GM19035 (cell line): ENCODE data around the gene QRFP.

Experiments used
- ATAC-seq: cut with Tn5 transposase; IDR thresholded peaks from one replicate; pipeline ENCODE4 v1.9.1; 2021; ENCODE audit not compliant: unreplicated experiment

The QRFP gene

DNA sequence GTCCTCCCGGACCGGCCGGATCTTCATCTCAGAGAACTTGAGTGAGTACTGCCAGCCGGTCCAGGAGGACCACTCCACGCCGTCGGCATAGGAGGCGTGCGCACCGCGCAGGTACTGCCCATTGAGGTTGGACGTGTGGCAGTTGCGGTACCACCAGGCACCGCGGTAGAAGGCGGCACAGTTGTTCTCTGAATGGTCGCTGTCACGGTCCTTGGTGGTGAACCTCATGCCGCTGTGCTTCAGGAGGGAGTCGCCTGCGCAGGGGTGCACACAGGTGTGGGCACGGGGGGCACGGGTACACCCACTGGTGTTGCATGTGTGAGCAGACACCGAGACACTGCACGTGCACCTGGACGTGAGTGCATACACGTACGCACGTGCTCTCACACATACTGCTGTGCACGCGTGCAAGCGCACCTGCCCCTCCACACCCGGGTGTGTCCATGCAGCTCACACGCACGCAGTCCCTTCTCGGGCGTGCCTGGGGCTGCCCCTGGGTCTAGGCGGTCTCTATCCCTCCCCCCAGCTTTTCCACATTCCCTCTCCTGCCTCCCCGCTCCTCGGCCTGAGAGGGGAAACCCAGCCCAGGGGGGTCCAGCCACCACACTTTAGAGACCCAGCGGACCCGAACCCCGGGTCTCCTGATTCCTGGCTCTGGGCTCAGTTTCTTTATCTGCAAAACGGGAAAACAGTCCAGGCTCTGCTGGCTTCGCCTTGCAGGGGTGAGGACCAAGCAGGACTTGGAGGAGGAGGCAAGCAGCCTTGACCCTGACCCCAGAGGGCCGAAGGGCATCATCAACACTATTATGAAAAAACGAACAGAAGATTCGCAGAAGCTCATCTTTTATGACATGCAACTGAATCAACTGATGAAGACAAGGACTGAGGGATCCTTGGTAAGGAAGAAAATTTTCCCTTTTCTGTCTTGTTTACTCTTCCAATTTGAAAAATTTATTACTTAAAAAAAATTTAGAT is 7.7 kb upstream of the QRFP start:
- no peak for ATAC-seq

DNA sequence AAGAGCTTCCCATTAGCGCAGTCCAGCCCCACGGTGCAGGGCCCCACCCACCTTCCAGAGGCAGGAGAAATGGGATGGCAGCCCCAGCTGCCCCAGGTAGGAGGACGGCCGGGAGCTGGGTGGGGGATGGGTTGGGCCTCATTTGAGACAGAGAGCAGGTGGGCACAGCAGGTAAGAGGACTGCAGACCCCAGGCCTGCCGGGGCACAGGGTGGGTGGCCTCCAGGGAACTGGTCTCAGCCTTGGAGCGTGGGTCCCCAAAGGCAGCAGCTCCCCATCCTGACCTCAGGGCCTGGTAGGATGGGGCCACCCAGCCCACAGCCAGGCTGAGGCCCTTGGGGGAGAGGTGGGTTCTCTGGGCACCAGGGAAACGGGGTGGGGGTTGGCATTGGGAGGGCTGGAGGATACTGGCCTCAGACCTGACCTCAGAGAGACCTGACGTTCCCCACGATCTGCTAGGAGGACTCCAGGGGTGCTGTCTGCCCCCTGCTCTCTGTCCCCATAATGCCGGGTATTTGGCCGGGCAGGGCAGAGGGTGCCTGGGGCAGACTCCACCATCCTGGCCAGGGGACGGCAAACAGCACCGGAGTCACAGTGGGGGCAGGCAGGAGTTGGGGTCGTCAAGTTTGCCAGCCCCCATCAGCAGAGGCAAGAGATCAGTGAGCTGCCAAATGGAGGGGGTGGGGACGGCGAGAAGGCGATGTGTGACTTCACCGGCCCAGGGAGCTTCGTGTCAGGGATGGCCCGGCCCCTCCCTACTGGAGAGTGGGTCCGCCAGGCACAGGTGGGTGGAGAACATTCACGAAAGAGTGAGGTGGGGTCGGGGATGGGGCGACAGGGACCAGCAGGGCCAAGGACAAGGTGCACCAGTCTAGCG is 6.8 kb upstream of the QRFP start:
- ATAC-seq = no peak

DNA sequence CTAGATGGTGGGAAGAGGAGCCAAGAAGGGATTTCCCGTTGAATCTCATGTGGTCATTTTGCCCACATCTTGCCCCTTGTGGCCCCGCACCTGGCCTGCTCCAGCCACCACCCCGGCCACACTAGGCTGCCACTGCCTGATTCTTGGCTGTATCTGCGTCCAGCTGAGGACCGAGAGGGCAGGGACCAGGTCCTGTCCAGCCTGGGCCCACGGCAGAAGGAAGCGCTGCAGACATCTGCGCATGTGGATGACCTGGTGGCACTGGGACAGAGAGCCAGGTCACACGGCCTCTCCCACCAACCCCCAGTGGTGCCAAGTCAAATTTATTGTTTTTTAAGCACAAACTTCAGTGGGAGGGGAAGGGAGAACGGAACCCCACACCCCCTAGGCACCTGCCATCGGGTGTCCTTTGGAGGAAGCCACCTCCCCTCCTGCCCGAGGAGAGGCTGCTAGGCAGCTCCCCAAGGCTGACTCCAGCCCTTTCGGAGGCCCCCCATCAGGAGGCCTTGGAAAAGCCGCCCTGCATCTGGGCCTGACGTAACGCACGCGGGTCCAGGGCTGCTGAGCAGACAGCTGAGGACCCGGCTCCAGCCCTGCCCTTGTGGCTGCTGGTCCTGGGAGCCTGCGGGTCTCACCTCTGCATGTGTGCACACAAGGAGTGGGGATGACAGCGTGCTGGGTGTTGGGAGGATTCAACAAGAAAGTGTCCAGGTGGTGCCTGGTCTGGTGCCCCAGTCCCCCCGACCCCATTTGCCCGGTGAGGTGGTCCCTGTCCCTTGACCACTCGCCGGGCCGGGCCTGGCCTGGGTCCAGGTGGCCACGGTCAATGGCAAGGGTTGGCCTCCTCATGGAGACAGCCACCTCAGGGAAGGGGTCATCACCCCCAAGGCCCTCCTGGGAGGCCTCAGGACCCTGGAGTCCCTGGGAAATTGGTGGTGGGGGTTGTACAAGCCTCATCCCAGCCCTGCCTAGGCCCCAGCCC is 5.9 kb upstream of the QRFP start:
- ATAC-seq = no peak

DNA sequence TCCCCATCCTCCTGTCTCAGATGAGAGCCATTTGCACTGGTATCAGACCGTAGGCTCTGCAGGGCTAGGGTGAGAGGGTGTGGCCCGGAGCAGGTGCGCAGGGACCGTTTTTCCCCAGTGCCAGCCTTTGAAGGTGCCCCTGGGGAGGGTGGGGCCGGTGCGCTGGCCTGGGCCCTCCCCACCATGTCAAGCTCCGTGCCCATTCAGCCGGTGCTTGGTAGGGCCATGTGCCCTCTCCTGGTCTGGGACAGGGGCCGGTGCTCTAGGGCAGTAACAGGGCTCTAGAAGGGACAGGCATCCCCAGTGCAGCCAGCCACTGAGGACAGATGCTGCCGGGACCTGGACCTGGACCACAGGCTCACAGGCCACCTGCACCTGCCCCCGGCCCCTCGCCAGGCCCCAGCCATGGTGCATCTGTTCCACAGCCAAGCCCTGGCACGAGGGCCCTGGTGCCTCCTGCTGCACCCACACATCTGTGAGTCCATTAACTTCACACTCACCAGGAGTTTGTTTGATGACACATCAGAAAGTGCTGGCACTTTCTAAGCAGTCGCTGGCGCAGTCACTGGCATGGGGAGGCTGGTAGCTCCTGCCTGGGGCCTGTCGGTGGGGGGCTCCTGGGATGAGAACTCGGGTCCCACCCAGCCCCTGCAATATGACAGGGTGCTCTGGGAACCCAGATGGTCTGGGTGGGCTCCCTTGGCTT is 5.0 kb upstream of the QRFP start:
- ATAC-seq = no peak

DNA sequence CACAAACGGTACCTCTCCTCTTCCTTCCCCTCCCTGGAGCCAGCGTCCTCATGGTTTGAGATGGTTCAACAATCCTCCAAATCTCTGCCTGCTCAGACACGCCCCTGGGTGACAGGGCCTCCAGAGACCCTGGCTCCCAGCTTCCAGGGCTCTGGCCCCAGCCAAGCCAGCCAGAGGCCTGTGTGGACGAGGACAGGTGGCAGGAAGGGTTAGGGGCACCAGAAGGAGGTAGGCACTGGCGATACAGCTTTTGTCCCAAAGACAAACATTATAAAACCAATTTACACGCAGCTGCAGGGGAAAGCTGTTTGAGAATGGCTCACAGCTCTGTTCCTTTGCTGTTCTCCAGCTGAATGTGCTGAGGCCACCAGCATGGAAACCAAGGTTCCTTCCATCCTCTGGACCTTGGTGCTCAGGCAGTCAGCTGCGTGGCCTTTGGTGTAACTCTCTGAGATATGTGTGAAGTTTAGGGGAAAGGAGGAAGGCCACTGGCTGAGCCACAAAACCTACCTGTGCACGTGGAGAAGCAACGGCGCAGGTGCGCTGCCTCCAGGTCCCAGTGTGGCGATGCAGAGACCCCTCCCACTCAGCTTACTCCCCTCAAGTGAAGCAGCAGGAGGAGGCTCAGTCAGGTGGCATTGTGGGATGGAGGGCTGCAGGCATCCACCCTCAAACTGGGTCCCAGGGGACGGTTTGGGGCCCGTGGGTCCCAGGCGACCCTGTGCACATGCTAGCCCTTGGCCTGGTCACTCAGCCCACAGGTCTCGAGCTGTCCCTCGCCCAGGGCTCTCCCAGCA is 4.3 kb upstream of the QRFP start:
- no peak for ATAC-seq

DNA sequence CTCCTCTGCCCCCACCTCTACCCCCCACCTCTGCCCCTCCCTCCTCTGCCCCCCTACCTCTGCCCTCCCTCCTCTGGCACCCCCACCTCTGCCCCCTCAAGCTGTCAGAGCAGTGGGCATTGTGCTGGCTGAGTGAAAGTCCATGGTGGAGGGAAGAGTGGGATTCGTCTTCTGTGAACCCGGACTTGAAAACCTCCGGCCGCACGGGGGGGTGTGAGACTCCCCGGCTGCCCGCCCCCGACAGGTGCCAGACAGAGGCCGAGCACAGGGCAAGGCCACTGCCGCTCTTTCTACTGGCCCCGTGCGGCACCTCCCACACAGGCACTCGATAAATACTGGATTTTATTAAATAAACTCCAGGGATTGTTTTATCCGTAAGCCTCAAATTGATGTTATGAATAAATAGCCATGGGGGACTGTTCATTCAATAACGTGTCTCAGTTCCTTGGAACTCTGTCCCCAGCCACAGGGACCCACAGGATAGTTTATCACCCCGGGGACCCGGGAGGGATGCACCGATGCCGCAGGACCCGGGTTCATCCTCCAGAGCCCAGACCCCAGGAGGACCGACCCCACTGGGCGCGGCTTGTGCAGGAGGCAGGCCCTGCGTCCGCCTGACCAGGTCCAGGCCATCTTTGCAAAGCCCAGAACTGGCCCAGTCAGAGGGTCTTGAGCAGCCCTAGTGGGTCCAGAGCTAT is 2.6 kb upstream of the QRFP start:
- ATAC-seq = no peak

DNA sequence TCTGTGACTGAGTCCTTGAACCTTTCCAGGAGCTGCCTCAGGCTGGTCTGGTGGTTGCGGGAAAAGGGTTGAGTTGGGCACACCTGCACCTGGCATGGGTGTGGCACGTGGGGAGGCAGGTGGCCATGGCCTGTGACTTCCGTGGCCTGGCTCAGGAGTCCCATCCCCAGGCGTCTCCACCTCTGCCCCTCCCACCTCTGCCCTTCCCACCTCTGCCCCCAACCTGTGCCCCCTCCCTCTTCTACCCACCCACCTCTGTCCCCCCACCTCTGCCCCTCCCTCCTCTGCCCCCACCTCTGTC is 1.9 kb upstream of the QRFP start:
- no peak for ATAC-seq

DNA sequence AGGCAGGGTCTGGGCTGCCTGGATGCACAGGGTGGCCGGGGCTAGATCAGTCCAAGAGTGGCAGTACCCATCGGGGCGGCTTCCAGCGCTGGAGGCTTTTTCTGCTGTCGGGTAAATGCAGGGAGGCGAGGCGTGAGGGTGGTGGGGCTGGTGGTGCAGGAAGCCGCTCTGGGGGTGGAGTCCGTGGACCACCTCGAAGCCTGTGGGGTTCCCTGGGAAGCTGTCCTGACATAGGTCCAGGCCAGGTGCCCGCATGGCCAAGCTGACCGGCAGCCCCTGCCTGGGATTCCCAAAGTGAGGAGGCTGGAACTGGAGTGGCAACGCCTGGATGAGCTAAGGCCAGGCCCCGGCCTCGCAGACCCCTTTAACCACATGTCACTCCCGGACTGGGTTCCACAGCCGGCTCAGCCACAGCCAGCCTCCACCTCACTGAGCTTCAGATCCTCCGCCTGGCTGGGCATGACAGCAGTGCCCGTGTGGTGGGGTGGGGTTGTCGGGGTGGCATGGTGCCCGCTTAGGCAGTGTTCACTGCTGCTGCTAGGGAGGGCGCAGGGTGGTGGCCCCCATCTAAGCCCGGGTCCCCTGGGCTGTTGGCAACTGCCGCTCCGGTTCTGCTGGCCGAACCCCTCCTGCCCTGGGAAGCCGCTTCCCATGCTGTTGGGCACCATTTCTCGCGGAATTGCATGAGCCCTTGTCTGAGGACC is 1.4 kb upstream of the QRFP start:
- ATAC-seq = no peak

DNA sequence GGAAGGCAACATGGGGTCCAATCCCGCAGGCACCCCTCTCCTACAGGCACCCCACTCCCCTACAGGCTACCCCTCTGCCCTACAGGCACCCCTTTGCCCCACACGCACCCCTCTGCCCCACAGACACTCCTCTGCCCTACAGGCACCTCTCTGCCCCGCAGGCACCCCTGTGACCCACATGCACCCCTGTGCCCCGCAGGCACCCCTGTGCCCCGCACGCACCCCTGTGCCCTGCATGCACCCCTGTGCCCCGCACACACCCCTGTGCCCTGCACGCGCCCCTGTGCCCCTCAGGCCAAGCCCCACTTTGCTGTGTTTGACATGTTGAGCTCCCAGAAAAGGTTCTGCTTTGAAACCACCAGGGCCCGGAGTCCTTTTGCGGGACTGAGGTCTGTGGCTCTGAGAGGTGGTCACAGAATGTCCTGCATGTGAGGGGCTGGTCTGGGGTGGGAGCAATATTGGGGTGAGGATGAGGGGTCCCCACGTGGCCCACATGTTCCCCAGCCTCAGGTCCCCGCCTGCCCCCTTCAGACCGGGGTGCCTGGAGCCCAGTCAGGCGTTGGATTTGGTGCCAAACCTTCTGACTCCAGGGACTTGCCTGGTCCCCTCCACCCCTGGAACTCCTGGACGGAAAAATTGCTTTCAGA is 616 bp upstream of the QRFP start:
- no peak for ATAC-seq

DNA sequence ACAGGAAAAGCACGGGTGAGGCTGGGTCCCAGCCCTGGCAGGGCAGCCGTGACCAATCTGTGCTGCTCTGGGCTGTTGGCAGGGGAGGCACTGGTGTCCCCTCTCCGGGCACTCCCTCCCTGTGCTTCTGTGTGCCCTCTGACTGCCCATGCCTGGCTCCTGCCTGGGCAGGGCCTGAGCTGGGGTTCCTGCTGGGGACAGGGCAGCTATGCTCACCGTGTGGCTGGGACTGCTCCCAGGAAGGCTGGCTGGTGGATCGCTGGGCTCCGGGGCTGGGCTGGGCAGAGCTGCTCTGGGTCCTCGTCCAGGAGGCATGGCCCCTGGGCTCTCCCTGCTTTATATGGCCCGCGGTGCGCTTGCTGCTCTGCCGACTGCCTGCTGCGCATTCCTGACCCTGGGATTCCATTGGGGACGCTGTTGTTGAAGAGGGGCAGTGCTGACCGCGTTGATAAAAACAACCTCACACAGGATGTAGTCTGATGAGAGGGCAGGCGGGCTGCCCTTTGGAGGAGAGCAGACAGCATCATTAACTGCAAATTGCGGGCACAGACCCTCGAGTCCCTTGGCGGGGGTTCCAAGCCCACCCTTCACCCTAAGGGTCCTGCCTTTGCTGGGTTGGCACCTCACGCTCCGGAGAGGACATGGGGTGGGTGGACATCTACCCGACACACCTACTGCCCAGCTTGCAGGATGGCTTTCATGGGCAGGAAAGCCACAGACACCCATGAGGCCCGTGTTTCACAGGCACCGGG is 955 bp downstream of the QRFP start:
- no peak for ATAC-seq

DNA sequence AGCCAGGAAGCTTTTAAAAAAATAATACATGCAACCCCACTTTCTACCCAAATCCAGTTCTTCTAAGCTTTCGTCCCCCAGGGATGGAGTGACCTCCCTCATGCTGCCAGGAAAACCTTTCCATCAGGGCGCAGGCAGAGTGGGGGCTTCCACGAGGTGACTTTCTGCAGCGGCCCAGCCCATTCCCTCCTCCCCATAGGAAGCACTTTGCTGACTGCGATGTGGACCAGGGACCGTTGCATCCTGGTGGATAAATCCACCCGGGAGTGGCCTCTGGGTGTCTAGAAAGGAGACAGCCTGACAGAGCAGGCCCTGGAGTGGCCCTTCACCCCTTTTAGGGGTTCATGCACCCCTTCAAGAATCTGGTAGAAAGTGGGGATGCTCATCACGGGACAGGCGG is 1.6 kb downstream of the QRFP start:
- no peak for ATAC-seq

DNA sequence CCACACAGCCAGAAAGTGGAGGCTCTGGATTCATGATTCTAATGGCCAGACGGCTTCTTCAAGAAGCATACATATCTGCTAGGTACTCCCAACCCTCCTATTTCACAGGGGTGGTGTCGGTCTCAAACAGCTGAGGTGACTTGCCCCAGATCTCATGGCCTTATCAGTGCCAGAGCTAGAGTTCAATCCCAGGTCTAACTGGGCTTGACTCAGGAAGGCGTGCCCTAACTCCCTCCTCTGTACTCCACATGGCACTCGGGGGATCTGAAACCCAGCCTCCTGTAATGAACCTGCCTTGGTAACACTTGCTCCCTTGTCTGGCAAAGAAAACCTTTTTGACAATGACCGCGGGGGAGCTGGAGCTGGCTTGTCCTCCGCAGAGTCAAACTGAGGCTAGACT is 2.1 kb downstream of the QRFP start:
- no peak for ATAC-seq

DNA sequence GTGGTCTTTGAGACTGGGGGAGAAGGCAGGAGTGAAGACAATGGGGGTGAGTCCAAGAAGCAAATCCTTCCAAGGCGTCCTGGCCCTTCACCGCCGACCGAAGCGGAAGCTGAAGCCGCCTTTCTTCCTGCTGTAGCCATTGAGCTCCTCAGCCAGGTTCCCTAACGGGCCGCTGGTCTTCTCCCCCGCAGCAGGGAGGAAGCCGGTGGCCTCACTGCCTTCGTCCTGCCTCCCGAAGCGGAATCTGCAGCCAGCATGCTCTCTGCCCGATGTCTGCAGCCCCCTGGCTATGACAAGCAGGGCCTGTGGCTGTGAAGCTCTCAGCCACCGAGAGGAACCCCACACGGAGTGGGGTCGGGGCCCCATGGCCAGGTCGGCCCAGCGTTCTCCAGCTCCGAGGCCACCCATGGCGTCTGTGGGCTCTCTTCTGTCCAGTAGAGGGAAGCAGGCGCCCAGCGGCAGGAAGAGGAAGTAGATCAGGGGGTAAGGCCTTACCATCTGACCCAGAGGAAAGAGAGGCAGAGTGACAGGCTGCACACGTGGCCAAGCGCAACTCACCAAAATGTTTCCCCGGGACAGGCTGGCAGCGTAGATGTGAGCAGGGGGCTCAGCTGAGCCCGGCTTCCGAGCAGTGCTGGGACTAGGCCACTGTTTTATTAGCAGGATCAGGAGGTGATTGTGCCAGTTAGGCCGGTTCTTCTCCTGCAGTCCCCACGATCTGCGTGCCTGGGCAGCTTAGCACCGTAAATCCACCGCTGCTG is 3.1 kb downstream of the QRFP start:
- no peak for ATAC-seq

DNA sequence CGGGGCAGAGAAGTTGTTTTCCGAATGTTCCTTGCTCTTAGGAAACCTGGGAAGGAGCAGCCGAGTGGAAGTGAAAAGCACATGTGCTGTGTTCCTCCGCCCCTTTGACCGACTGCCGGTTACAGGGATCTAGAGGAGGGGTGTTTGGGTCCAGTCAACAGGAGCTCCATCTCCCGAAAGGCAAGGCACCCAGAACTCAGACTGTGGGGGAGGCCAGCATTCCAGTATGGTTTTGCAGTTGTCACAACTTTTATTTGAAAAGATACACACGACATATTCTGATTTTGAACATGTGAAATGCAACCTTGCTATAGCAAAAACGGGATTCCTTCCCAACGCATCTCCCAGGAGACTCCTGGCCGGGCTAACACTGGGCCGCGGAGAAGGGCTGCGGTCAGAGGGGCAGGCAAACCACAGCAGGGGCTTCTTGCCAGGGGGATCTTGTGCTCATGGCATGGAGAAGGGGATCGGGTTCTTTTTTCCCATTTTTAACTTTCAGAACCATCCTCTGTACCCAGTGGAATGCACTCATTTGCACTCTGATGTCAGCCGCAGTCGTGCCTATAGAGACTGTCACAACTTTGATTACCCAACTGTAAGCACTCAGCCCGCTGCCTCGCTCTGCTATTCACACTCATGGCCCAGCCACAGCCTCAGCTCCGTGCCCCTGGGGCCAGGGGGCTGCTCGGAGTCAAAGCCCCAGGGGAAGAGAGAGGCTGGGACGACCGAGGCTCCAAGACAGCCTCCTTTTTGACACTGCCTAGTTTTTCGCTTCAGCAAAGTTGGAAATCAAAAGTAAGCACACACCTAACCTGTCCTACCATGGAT is 3.9 kb downstream of the QRFP start:
- ATAC-seq = no peak

DNA sequence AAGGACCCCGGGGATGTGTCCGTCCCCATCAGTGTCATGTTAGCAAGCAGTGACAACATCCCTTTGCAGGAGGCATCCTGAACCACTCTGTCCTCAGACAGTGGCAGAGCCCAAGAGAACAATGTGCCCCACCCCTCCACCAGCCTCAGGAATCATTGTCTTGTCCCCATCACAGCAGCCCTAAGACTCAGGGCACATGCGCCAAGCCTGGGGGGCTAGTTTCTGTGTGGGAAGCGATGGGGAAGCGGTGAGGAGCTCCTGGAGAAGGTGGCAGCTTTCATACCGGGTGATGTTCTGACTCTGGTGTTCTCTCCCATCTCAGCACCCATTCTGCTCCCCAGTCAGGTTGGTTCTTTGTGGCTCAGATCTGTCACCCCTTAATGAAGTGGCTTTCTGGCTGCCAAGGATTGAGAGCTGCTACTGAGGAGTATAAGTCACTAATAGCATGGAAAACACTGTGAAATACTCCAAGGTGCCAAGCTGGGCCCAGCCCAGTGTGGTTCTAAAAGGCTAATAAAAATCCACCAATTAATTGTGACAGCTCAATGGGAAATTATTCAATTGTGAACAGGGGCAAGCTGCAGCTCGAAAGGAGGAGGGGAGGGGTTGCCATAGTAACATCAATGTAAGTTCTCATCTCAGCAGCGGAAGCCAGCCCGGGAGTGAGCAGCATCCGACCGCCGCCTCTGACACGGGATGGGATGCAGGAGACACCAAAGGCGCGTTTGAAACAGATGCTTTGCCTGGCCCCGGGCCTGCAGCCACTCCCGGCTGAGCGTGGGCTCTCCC is 4.7 kb downstream of the QRFP start:
- no peak for ATAC-seq
